HPDE6-E6E7 (cell line): Measurements from ENCODE around the gene LSM14B.
"Not testable (repeated sequence)": the region's sequence is repeated elsewhere in the genome, so short reads cannot be mapped to it uniquely, and the experiment has no call there.

Experiments used
- DNase-seq: peaks from one replicate; pipeline ENCODE4 v3.0.0; 2011; ENCODE audit warnings: missing footprints; ENCODE audit errors: extremely low spot score

LSM14B gene

GRCh38 chr20:62112368-62112767 lies 9.9 kb upstream of the LSM14B start:
- no peak for DNase-seq

DNA sequence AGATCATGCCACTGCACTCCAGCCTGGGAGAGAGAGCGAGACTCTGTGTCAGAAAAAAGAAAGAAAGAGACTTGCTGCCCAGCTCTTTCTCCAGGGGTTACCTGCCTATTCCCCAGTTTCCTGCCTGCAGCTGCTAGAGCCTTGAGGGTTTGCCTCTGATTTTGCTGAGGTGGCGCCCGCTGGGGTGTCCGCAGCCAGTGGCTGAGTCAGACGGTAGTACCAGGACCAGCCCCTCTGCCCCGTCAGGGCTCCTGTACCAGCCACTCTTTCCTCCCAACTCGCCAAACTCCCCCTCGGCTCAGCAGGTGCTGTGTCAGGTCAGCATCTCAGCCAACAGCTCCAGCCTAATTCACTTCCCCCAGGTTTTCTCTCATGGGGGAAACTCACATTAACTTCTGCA lies 7.4 kb upstream of the LSM14B start:
- DNase-seq = no peak

GRCh38 chr20:62115800-62116407 lies 6.4 kb upstream of the LSM14B start:
- DNase-seq = not testable (repeated sequence)

DNA sequence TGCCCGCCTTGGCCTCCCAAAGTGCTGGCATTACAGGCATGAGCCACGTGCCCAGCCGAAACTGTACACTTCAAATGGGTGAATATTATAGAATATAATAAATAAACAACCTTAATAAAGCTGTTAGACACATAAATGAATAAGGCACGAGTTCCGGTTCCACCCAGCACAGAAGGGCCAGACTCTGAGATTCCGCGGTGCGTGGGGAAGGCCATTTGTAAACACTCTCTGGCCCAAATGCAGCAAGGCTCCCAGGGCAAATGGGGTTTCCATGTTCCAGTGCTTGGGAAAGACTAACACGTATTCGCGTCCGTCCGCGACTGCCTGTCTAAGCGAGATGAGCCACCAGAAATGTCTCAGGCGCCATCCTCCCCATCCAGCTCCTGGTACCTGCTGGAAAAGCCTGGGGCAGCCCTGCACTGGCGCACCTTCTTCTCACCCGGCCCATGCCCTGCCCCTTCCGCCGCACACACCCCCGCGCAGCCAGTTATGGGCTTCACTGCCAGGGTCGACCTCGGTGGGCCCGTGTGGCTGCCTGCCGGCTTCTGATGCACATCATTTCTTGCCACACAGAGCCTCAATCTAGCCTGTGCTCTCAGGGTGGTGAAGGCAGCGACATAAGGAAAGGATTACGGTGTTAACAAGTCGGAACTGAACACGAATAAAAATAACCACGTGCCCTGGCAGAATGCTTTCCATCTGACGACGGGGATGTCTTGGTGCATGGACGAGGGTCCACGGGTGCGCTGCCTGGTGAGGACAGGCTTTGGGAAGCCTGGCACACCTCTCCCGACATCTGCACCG lies 5.5 kb upstream of the LSM14B start:
- no peak for DNase-seq

DNA sequence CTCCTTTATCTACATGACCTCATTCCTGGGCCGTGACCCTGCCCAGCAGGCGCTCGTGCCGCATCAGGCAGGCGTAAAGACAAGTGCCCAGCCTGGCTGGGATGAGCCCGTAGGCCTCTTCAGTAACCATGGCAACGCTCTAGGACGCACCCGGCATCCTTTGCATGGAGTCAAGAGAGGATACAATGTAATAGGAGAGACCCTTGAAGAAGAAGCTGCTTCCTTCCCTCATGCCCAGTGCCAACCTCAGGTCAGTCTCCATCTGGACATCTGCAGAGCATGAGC lies 5.0 kb upstream of the LSM14B start:
- DNase-seq = no peak

DNA sequence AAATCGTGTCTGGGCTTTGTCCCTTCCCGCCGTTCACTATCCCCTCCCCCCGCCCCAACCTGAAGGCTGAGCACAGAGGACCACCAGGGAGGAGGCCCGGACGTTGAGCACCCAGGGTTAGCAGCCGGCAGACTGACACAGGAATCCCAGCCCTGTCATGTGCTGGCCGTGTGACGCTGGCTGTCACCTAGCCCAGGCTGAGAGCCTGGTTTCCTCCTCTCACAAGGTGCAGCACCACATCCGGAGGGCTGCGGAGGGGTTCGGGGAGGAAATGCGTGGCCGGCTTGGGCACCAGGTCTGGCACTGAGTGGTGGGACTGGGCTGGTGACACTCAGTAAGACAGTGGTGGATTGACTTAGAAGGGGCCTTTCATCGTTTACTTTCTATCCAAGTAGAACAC lies 4.6 kb upstream of the LSM14B start:
- no peak for DNase-seq

DNA sequence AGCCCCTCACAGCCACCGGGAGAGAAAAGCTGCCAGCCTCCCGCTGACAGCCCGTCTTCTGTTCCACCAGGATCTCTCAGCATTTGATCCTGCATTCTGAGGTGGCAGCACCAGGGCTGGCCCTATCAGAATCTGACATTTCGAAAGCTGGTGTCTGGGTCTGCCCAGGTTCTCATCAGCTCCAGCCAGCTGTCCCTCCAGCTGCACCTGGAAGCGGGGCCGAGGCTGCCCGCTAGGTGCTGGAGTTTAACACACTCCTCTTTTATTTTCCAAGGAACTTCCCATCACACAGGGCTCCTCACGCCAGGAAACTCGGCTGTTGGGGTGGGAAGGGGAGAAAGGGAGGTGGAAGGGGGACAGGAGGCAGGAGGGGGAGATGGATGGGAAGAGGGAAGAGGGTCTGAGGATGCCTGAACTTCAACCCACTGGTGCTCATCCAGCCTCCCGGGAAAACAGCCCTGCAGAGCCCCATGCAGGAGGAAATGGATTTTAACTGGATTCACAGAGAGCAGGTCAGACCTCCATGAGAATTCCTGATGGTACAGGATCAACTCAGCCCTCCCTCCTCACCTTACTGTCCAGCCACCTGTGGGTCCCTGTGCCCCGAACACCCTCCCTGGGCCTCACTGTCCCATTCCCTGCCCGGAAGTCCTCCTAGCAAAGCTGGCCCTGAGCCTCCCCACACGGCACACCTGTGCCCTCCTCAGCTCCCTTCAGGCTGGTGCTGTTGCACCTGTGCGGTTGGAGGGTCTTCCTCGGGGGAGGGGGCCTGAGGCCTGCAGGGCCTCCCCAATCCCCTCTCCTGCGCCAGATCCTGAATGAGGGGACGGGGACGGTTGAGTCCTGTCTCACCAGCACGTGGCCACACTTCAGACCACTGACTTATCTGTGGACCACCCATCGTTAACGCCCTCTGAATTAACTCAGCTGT lies 3.9 kb upstream of the LSM14B start:
- DNase-seq = no peak

GRCh38 chr20:62119115-62119514 lies 3.2 kb upstream of the LSM14B start:
- no peak for DNase-seq

GRCh38 chr20:62119591-62120364 lies 2.5 kb upstream of the LSM14B start:
- no peak for DNase-seq

DNA sequence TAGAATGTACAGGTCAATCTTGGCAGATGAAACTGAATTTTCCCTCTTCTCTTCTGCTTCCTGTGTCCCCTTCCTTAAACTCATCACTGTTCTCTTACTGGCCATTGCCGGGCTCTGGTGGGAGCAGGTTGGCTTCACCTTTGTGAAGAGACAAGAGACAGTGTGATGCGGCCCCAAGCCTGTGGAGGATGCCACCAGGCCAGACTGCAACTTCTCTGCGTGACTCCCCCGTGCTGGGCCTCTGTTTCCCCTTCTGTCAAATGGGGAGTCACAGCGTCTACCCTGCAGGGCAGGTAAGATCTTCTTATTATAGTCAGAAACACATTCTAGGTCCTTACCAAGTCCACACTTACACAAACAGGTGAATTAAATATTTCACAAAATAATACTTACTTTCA lies 1.9 kb upstream of the LSM14B start:
- no peak for DNase-seq

- no peak for DNase-seq
These were observed 1.1 kb upstream of the LSM14B start for GRCh38 chr20:62120990-62121775.

DNA sequence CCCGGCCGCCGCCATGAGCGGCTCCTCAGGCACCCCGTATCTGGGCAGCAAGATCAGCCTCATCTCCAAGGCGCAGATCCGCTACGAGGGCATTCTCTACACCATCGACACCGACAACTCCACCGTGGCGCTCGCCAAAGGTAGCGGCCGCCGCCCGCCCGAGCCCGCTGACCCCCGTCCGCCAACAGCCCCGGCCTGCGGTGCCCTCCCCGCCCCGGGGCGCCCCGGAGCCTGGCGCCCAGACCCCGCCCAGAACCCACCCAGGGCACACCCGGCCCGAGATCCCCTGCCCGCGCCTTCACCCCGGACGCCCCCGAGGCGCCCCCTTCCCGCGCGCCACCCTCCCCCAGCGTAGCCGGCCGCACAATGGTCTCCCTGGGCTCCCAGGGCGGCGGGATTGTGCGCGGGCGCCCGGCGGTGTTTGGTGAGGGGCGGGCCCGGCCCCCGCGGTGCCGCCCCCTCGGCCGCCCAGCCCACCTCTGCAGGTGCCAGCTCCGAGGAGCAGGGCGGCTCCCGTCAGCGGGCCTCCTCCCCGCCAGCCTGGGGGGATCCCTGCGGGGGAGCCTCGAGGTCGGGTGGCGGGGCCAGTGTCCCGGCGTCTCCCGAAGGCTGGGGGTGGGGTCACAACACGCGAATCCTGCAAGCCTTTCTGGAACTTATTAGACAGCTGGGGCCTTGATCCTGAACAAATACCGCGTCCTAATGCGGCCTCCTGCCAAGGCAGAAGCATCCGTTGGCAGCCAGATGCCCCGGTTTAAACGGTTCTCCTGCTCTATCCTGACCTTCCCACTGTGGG lies 577 bp downstream of the LSM14B start:
- DNase-seq = peak; percentile 53

GRCh38 chr20:62123450-62124118 lies 1.3 kb downstream of the LSM14B start:
- no peak for DNase-seq

DNA sequence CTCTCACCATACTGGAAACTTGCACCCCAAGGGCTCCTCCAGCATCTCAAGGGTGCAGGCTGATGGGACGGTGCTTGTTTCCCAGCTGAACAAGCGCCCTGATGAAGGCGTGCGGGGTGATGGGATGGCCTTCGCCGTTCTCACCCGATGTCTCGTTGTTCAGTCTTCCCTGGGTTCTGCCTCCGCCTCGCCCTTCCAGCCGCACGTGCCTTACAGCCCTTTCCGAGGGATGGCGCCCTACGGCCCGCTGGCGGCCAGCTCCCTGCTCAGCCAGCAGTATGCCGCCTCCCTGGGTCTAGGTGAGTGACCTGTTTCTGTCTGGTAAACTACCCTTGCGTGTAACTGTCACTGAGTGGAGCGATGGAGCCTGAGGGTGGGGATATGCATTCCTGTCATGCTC lies 3.9 kb downstream of the LSM14B start:
- DNase-seq = no peak

GRCh38 chr20:62127799-62128198 lies 5.5 kb downstream of the LSM14B start:
- DNase-seq = no peak

GRCh38 chr20:62128502-62128901 lies 6.2 kb downstream of the LSM14B start:
- no peak for DNase-seq

DNA sequence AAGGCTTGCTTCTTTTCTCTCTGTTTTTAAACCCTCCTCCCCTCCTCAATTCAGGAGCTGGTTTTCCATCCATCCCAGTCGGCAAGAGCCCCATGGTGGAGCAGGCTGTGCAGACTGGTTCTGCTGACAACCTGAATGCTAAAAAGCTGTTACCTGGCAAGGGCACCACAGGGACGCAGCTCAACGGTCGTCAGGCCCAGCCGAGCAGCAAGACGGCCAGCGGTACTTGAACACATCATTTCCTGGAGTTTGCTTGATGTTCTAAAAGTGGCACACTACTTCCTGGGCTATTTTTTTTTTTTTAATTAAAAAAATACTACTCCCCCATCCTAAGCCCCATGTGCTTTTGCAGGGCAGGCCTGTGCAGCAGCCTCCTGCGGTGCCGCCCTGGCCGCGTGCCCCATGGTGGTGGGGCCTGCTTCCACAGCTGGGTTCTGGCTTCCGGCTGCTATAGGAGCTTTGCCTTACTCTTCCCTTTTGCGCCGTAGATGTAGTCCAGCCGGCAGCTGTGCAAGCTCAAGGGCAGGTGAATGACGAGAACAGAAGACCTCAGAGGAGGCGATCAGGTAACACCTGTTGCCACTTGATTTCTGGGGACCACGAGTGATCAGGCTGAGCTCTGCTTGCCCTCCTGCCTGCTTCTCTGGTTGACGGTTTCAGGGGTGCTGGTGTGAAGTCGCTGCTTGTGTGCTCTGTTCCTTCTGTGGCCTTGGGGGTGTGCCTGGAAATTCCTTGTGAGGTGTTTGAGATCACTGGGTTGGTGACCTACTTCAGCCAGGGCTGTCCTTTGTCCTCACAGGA lies 7.7 kb downstream of the LSM14B start:
- no peak for DNase-seq

- no peak for DNase-seq
These were observed 9.5 kb downstream of the LSM14B start for GRCh38 chr20:62131560-62132320.
